ENCODE measurements around the gene EPS8L2.
A peak's percentile ranks its signal among the peaks of the same experiment; 100 is the strongest.

The EPS8L2 gene

GRCh38 chr11:705646-706438 is at the start of gene EPS8L2:
EPS8L2 (plus strand) TSS chr11:706231; CDS start chr11:709408, 3,177 bp downstream.
- DNase-seq, result peak; percentile 44

- no peak for DNase-seq
These were observed 49.6 kb upstream of the EPS8L2 start for GRCh38 chr11:656426-656825.

GRCh38 chr11:656866-657265 is 49.2 kb upstream of the EPS8L2 start:
- no peak for DNase-seq

GRCh38 chr11:657691-658126 is 48.3 kb upstream of the EPS8L2 start:
- DNase-seq, result no peak

GRCh38 chr11:659532-660085 is 46.4 kb upstream of the EPS8L2 start:
- no peak for DNase-seq

- no peak for DNase-seq
These were observed 45.8 kb upstream of the EPS8L2 start for GRCh38 chr11:660281-660680.

GRCh38 chr11:660681-661444 is 45.2 kb upstream of the EPS8L2 start:
- no peak for DNase-seq

GRCh38 chr11:662689-663274 is 43.2 kb upstream of the EPS8L2 start:
- peak; percentile 60 for DNase-seq

- DNase-seq, result no peak
These were observed 40.8 kb upstream of the EPS8L2 start for GRCh38 chr11:665062-665703.

- no peak for DNase-seq
These were observed 40.2 kb upstream of the EPS8L2 start for GRCh38 chr11:665704-666281.

GRCh38 chr11:673866-674265 is 32.2 kb upstream of the EPS8L2 start:
- no peak for DNase-seq

- no peak for DNase-seq
These were observed 31.6 kb upstream of the EPS8L2 start for GRCh38 chr11:674406-674805.

- DNase-seq, result no peak
These were observed 27.7 kb upstream of the EPS8L2 start for GRCh38 chr11:678297-678696.

GRCh38 chr11:679271-680207 is 26.5 kb upstream of the EPS8L2 start:
- DNase-seq, result no peak

GRCh38 chr11:680476-680875 is 25.6 kb upstream of the EPS8L2 start:
- no peak for DNase-seq

GRCh38 chr11:680970-681369 is 25.1 kb upstream of the EPS8L2 start:
- DNase-seq, result no peak

GRCh38 chr11:686451-687243 is 19.4 kb upstream of the EPS8L2 start:
- no peak for DNase-seq

GRCh38 chr11:687751-688150 is 18.3 kb upstream of the EPS8L2 start:
- DNase-seq, result no peak

- no peak for DNase-seq
These were observed 17.4 kb upstream of the EPS8L2 start for GRCh38 chr11:688681-689080.

- no peak for DNase-seq
These were observed 16.4 kb upstream of the EPS8L2 start for GRCh38 chr11:689625-690024.
